Measurements from ENCODE around the gene LHFPL2. TPM values are rescaled to one million over a fixed set of nuclear protein-coding genes. Genes with fewer than 3 reads are reported as not detected.

Gene LHFPL2
- total RNA-seq, 1 donor from 2014 or later = 40.6 TPM

DNA sequence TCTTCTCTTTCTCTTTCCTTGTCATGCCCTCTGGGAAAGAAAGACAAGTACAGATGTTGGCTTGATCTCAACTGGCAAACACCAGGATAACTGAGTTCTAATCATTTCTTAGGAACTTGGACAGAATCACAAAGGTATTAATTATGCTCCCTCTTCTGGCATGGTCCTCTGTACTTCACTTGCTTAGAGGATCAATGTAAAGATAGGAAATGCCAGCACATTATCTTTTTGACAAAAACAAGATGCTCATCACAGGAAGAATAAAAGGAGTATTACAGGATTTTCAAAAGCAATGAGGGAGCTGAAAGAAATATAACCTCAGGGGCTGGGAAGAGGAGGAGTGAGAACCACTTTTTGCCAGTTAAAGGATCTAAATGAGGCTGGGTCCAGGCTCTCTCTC lies 70.6 kb downstream of the LHFPL2 start:
- Histone ChIP-seq H3K9me3 (no peaks in the 10 kb centered on the region), H3K27me3 (ENCODE audit: low read depth) (no peaks in the 10 kb centered on the region), H3K27ac (no peak overlapping the region), H3K36me3 (no peaks in the 10 kb centered on the region), H3K4me3 (no peak overlapping the region), H3K4me1 (peaks cover 11% of the 10 kb centered on the region)
- intact Hi-C loops (cut with DNase I) = no loop called here
- ATAC-seq (no peak), DNase-seq (no peak)
- TF ChIP-seq CTCF (IDR thresholded peaks at IDR 0.05) = no peak

DNA sequence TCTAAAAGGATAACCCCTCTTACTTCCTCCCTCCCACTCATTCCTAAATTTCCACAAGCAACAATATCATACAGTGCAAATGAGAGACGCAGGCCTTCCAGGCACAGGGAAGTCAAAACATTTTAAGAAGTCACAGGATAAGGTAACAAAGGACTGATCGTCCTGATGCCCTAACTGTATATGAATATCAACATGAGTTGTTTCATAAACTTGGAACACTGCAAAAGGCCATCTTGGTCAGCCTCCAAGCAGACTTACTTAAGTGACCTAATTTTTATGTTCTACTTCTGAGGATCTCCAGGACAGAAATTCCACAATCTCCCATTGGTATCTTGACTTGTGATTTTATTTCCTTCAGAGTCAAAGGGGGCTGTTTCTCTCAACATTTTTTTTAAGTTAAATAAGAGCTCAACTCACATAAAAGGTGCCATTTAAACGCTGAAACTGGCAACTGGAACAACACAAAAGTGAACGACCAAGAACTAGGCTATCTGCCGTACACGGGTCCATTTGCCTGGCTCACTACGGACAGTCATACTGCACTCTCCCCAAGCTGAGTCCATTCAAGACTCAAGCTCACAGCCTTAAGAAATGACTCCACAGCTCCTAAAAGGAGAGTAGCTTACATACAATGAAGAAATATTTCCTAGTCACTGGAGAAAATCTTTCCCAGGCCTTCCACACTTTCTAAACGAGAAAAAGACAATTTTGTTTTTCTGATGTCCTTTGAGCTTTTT lies 71.3 kb downstream of the LHFPL2 start:
- TF ChIP-seq CTCF (IDR thresholded peaks at IDR 0.05) = no peak
- Histone ChIP-seq H3K27ac (peak overlapping the region; percentile 5), H3K4me3 (no peak overlapping the region), H3K9me3 (no peaks in the 10 kb centered on the region), H3K27me3 (ENCODE audit: low read depth) (no peaks in the 10 kb centered on the region), H3K36me3 (no peaks in the 10 kb centered on the region), H3K4me1 (peaks cover 11% of the 10 kb centered on the region)
- ATAC-seq (no peak), DNase-seq (no peak)
- intact Hi-C loops (cut with DNase I) = no loop called here

GRCh38 chr5:78576376-78576775 lies 72.2 kb downstream of the LHFPL2 start:
- no peak for TF ChIP-seq CTCF (IDR thresholded peaks at IDR 0.05)

GRCh38 chr5:78574731-78575161 lies 73.8 kb downstream of the LHFPL2 start:
- Histone ChIP-seq H3K9me3 (no peaks in the 10 kb centered on the region), H3K4me3 (no peak overlapping the region), H3K27ac (no peak overlapping the region), H3K36me3 (no peaks in the 10 kb centered on the region), H3K4me1 (peaks cover 13% of the 10 kb centered on the region), H3K27me3 (ENCODE audit: low read depth) (no peaks in the 10 kb centered on the region)
- ATAC-seq (peak in 1 of 2 donors; percentile 40), DNase-seq (no peak)
- intact Hi-C loops (cut with DNase I) = no loop called here
- TF ChIP-seq CTCF (IDR thresholded peaks at IDR 0.05) = no peak

More at GRCh38 chr5:78576376-78576775, 72.2 kb downstream of the LHFPL2 start:
- Histone ChIP-seq H3K36me3 (no peaks in the 10 kb centered on the region), H3K9me3 (no peaks in the 10 kb centered on the region), H3K27me3 (ENCODE audit: low read depth) (no peaks in the 10 kb centered on the region), H3K27ac (no peak overlapping the region), H3K4me1 (peaks cover 11% of the 10 kb centered on the region), H3K4me3 (no peak overlapping the region)
- DNase-seq (no peak), ATAC-seq (no peak)
- intact Hi-C loops (cut with DNase I) = no loop called here

DNA sequence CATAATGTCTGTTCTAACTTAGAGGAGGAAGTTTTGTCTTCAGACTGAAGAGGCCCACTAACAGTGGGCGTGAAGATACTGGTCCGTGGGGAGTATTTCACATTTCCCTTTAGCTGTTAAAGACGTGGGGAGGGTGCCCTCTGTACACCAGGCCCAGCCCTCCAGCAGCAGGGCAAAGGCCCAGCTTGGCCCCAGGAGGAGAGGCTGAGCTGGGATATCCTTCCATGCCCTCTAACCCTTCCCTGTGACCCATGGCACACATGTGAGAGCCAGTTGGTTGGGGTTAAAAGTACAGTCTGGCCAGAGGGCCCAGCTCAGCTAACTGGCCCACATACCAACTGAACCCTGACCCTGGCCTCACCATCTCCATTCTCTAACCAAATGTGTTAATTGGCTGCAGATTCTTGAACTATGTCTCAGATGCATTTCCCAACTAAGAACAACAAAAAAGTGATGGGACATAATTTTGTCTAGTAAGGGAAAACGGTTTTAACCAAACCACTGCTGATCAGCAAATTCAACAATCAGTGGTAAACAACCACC lies 74.4 kb downstream of the LHFPL2 start:
- TF ChIP-seq CTCF (IDR thresholded peaks at IDR 0.05) = no peak
- intact Hi-C loops (cut with DNase I) = no loop called here
- H3K27me3 ChIP-seq (ENCODE audit: low read depth) = no peaks in the 10 kb centered on the region
- H3K4me1 ChIP-seq = peaks cover 18% of the 10 kb centered on the region
- ATAC-seq = peak; percentile 78 to 88
- no peaks in the 10 kb centered on the region for H3K36me3 ChIP-seq
- H3K4me3 ChIP-seq = no peak overlapping the region
- H3K27ac ChIP-seq = no peak overlapping the region
- no peaks in the 10 kb centered on the region for H3K9me3 ChIP-seq
- peak; percentile 63 for DNase-seq
